Thyroid gland (tissue), 4 donors: ENCODE data around the gene MAPK11.

Experiments used
- POLR2A ChIP-seq, 2 donors: fragments of 450-650 bp; IDR thresholded peaks; one replicate each; pipeline ENCODE4 v1.6.1; 2017; ENCODE audit warnings: antibody characterized with exemption in 2 of 2, mild to moderate bottlenecking in 2 of 2, moderate library complexity in 1 of 2
- TF ChIP-seq, protein P1 (sequence below), 6 experiments: fragments of 200-600 bp in 3 of 6; fragments of 450-650 bp in 3 of 6; sonication (generic) in 3 of 6; IDR thresholded peaks; one replicate each; pipeline ENCODE4 v1.5.1; 2016 to 2019; ENCODE audit warnings: antibody characterized with exemption in 6 of 6, mild to moderate bottlenecking in 2 of 6, inconsistent platforms in 1 of 6, moderate library complexity in 1 of 6

DNA sequence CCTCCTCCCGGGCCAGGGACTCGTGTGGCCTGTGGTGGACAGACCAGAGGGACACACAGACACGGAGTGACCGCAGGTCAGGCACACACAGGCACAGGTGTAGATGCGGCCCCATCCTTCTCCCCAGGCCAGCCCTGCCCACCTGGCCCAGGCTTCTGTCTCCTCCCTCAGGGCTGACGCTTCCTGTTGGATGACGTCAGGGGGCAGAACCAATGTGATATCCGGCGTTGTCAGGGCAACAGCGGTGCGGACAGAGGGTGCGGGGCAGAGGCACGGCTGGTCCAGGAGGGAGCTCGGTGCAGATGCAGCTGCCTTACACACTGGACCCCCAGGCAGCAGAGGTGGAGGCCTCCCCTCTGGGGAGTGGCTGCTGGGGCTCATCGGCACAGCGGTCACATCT lies 22.4 kb downstream of the MAPK11 start:
- TF ChIP-seq, protein P1, sequence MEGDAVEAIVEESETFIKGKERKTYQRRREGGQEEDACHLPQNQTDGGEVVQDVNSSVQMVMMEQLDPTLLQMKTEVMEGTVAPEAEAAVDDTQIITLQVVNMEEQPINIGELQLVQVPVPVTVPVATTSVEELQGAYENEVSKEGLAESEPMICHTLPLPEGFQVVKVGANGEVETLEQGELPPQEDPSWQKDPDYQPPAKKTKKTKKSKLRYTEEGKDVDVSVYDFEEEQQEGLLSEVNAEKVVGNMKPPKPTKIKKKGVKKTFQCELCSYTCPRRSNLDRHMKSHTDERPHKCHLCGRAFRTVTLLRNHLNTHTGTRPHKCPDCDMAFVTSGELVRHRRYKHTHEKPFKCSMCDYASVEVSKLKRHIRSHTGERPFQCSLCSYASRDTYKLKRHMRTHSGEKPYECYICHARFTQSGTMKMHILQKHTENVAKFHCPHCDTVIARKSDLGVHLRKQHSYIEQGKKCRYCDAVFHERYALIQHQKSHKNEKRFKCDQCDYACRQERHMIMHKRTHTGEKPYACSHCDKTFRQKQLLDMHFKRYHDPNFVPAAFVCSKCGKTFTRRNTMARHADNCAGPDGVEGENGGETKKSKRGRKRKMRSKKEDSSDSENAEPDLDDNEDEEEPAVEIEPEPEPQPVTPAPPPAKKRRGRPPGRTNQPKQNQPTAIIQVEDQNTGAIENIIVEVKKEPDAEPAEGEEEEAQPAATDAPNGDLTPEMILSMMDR (IDR thresholded peaks at IDR 0.05) = no peak
- TF ChIP-seq POLR2A (IDR thresholded peaks at IDR 0.05) = no peak
